Measurements from ENCODE around the gene TNS2. TPM values are rescaled to one million over a fixed set of nuclear protein-coding genes. Genes with fewer than 3 reads are reported as not detected.
"Not testable (repeated sequence)": the region's sequence is repeated elsewhere in the genome, so short reads cannot be mapped to it uniquely, and the experiment has no call there.

Gene TNS2
- total RNA-seq, 1 donor from 2014 or later, result 10.8 TPM

- H3K4me3 ChIP-seq (ENCODE audit: low read depth, low read length), result no peak overlapping the region
- no peak for DNase-seq (ENCODE audit: low read depth)
- TF ChIP-seq, protein P1, sequence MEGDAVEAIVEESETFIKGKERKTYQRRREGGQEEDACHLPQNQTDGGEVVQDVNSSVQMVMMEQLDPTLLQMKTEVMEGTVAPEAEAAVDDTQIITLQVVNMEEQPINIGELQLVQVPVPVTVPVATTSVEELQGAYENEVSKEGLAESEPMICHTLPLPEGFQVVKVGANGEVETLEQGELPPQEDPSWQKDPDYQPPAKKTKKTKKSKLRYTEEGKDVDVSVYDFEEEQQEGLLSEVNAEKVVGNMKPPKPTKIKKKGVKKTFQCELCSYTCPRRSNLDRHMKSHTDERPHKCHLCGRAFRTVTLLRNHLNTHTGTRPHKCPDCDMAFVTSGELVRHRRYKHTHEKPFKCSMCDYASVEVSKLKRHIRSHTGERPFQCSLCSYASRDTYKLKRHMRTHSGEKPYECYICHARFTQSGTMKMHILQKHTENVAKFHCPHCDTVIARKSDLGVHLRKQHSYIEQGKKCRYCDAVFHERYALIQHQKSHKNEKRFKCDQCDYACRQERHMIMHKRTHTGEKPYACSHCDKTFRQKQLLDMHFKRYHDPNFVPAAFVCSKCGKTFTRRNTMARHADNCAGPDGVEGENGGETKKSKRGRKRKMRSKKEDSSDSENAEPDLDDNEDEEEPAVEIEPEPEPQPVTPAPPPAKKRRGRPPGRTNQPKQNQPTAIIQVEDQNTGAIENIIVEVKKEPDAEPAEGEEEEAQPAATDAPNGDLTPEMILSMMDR (conservative IDR thresholded peaks at IDR 0.05; ENCODE audit: low read depth, low read length), result no peak
These were observed 56.0 kb downstream of the TNS2 start for GRCh38 chr12:53105712-53106439.

GRCh38 chr12:53107122-53107521 is 57.3 kb downstream of the TNS2 start:
- no peak for DNase-seq (ENCODE audit: low read depth)
- H3K4me3 ChIP-seq (ENCODE audit: low read depth, low read length), result no peak overlapping the region
- TF ChIP-seq, protein P1 (conservative IDR thresholded peaks at IDR 0.05; ENCODE audit: low read depth, low read length), result no peak

- H3K4me3 ChIP-seq (ENCODE audit: low read depth, low read length); DNase-seq (ENCODE audit: low read depth): not testable (repeated sequence)
These were observed 62.6 kb downstream of the TNS2 start for GRCh38 chr12:53112431-53112830.

GRCh38 chr12:53113136-53113705 is 63.4 kb downstream of the TNS2 start:
- H3K4me3 ChIP-seq (ENCODE audit: low read depth, low read length), result no peak overlapping the region
- no peak for DNase-seq (ENCODE audit: low read depth)
- TF ChIP-seq, protein P1 (conservative IDR thresholded peaks at IDR 0.05; ENCODE audit: low read depth, low read length), result no peak

GRCh38 chr12:53113951-53114350 is 64.1 kb downstream of the TNS2 start:
- no peak overlapping the region for H3K4me3 ChIP-seq (ENCODE audit: low read depth, low read length)
- TF ChIP-seq, protein P1 (conservative IDR thresholded peaks at IDR 0.05; ENCODE audit: low read depth, low read length), result no peak
- DNase-seq (ENCODE audit: low read depth), result no peak

Other genes starting within 250 kb of the TNS2 start
- gene KRT4, start 235.9 kb upstream of the TNS2 start, total RNA-seq, result not detected in 2 replicates
- gene KRT79, start 215.8 kb upstream of the TNS2 start, total RNA-seq, result 0.07 TPM in 1 of 2 replicates, not detected in the other
- not detected in 2 replicates for gene KRT78, start 201.1 kb upstream of the TNS2 start, total RNA-seq
- gene KRT8, start 145.0 kb upstream of the TNS2 start, total RNA-seq, result 1,207 and 1,417 TPM in 2 replicates
- 1,855 and 2,668 TPM in 2 replicates for gene KRT18, start 100.9 kb upstream of the TNS2 start, total RNA-seq
- gene EIF4B, start 43.6 kb upstream of the TNS2 start, total RNA-seq, result 371 and 447 TPM in 2 replicates
- gene SPRYD3, start 29.3 kb downstream of the TNS2 start, total RNA-seq, result 24.5 and 26.1 TPM in 2 replicates
- 71.6 and 102 TPM in 2 replicates for gene IGFBP6, start 47.6 kb downstream of the TNS2 start, total RNA-seq
- gene SOAT2, start 53.4 kb downstream of the TNS2 start, total RNA-seq, result not detected in 2 replicates
- gene ZNF740, start 130.7 kb downstream of the TNS2 start, total RNA-seq, result 5.5 and 7.0 TPM in 2 replicates
- 1.6 and 10.4 TPM in 2 replicates for gene CSAD, start 130.9 kb downstream of the TNS2 start, total RNA-seq
- 0.46 and 3.3 TPM in 2 replicates for gene ITGB7, start 157.2 kb downstream of the TNS2 start, total RNA-seq
- gene RARG, start 182.1 kb downstream of the TNS2 start, total RNA-seq, result 4.2 and 6.1 TPM in 2 replicates
- 32.0 and 40.1 TPM in 2 replicates for gene ESPL1, start 218.2 kb downstream of the TNS2 start, total RNA-seq
- gene PFDN5, start 245.5 kb downstream of the TNS2 start, total RNA-seq, result 353 and 443 TPM in 2 replicates
- 65.3 and 70.9 TPM in 2 replicates for gene MYG1, start 249.6 kb downstream of the TNS2 start, total RNA-seq